H9 (cell line): ENCODE results near the gene SIK2. TPM values are rescaled to one million over a fixed set of nuclear protein-coding genes. Genes with fewer than 3 reads are reported as not detected.

Source experiments
- DNase-seq: peaks from one replicate; pipeline ENCODE4 v3.0.0-alpha.2; 2017
- H2AFZ ChIP-seq: one replicate; pipeline ENCODE4 v1.6.1; 2013; ENCODE audit warnings: mild to moderate bottlenecking, low read length, control low read depth, moderate library complexity
- H2AK5ac ChIP-seq: 2 replicates; pipeline ENCODE4 v1.6.1; 2013; ENCODE audit warnings: low read length, control low read depth, mixed read lengths; ENCODE audit not compliant: insufficient read length
- H2BK120ac ChIP-seq: one replicate; pipeline ENCODE4 v1.6.1; 2013; ENCODE audit warnings: low read depth, mild to moderate bottlenecking, low read length, control low read depth, inconsistent platforms; ENCODE audit not compliant: poor library complexity, severe bottlenecking
- H2BK12ac ChIP-seq: 2 replicates; pipeline ENCODE4 v1.6.1; 2013; ENCODE audit warnings: low read length, control low read depth, mixed read lengths, low read depth; ENCODE audit not compliant: insufficient read length
- H2BK15ac ChIP-seq: 2 replicates; pipeline ENCODE4 v1.6.1; 2013; ENCODE audit warnings: low read depth, low read length, control low read depth
- H2BK20ac ChIP-seq: one replicate; pipeline ENCODE4 v1.6.1; 2013; ENCODE audit warnings: low read depth, mild to moderate bottlenecking, low read length, control low read depth, inconsistent platforms; ENCODE audit not compliant: poor library complexity, severe bottlenecking
- H2BK5ac ChIP-seq: 2 replicates; pipeline ENCODE4 v1.6.1; 2013; ENCODE audit warnings: low read length, control low read depth, mixed read lengths; ENCODE audit not compliant: insufficient read length
- H3K14ac ChIP-seq: 2 replicates; pipeline ENCODE4 v1.6.1; 2013; ENCODE audit warnings: low read length, control low read depth; ENCODE audit not compliant: insufficient read depth
- H3K18ac ChIP-seq: 2 replicates; pipeline ENCODE4 v1.6.1; 2013; ENCODE audit warnings: low read depth, mild to moderate bottlenecking, mixed read lengths, low read length, control low read depth; ENCODE audit not compliant: insufficient read length
- H3K23ac ChIP-seq: 2 replicates; pipeline ENCODE4 v1.6.1; 2013; ENCODE audit warnings: low read length, control low read depth, mixed read lengths, low read depth; ENCODE audit not compliant: insufficient read length
- H3K23me2 ChIP-seq: 2 replicates; pipeline ENCODE4 v1.6.1; 2013; ENCODE audit warnings: low read depth, mild to moderate bottlenecking, mixed read lengths, low read length, control low read depth; ENCODE audit not compliant: insufficient read length, poor library complexity, severe bottlenecking
- H3K27ac ChIP-seq: 2 replicates; pipeline ENCODE4 v1.5.1; 2013; ENCODE audit warnings: low read length, control low read depth, mixed read lengths, low read depth; ENCODE audit not compliant: insufficient read length
- H3K27me3 ChIP-seq: 2 replicates; pipeline ENCODE4 v1.6.1; 2013; ENCODE audit warnings: low read length, control low read depth, inconsistent platforms; ENCODE audit not compliant: insufficient read depth
- H3K4ac ChIP-seq: 2 replicates; pipeline ENCODE4 v1.6.1; 2013; ENCODE audit warnings: low read depth, mild to moderate bottlenecking, control low read depth, inconsistent platforms, low read length, moderate library complexity
- H3K4me1 ChIP-seq: 2 replicates; pipeline ENCODE4 v1.6.1; 2013; ENCODE audit warnings: low read length, control low read depth, inconsistent platforms; ENCODE audit not compliant: insufficient read depth
- H3K4me2 ChIP-seq: 2 replicates; pipeline ENCODE4 v1.6.1; 2013; ENCODE audit warnings: low read length, control low read depth, mixed read lengths; ENCODE audit not compliant: insufficient read length, insufficient read depth
- H3K56ac ChIP-seq: 2 replicates; pipeline ENCODE4 v1.6.1; 2013; ENCODE audit warnings: low read depth, mild to moderate bottlenecking, mixed read lengths, low read length, control low read depth; ENCODE audit not compliant: insufficient read length
- H3K79me1 ChIP-seq: 2 replicates; pipeline ENCODE4 v1.6.1; 2013; ENCODE audit warnings: low read depth, mild to moderate bottlenecking, moderate library complexity, low read length, control low read depth, inconsistent platforms; ENCODE audit not compliant: insufficient read depth, poor library complexity, severe bottlenecking
- H3K79me2 ChIP-seq: 2 replicates; pipeline ENCODE4 v1.6.1; 2013; ENCODE audit warnings: low read length, control low read depth, inconsistent platforms; ENCODE audit not compliant: insufficient read depth
- H3K9ac ChIP-seq: 2 replicates; pipeline ENCODE4 v1.6.1; 2013; ENCODE audit warnings: low read length, control low read depth, mixed read lengths; ENCODE audit not compliant: insufficient read length; ENCODE audit errors: extremely low read depth
- H3K9me3 ChIP-seq: one replicate; pipeline ENCODE4 v1.6.1; 2013; ENCODE audit warnings: low read depth, low read length, inconsistent platforms; ENCODE audit not compliant: control insufficient read depth
- H3T11ph ChIP-seq: one replicate; pipeline ENCODE4 v1.6.1; 2013; ENCODE audit warnings: mild to moderate bottlenecking, low read length, control low read depth, inconsistent platforms
- H4K20me1 ChIP-seq: one replicate; pipeline ENCODE4 v1.6.1; 2013; ENCODE audit not compliant: control insufficient read depth, insufficient read length, insufficient read depth
- H4K5ac ChIP-seq: 2 replicates; pipeline ENCODE4 v1.6.1; 2013; ENCODE audit warnings: low read depth, mild to moderate bottlenecking, mixed read lengths, low read length, control low read depth; ENCODE audit not compliant: insufficient read length
- H4K8ac ChIP-seq: replicated peaks from 2 replicates; pipeline ENCODE4 v1.6.1; 2013; ENCODE audit warnings: low read length, control low read depth, mixed read lengths, low read depth; ENCODE audit not compliant: insufficient read length
- H4K91ac ChIP-seq: 2 replicates; pipeline ENCODE4 v1.6.1; 2013; ENCODE audit warnings: low read depth, mild to moderate bottlenecking, moderate library complexity, mixed read lengths, low read length, control low read depth; ENCODE audit not compliant: insufficient read length
- H3K27ac Mint-ChIP-seq, 3 experiments: 2 replicates in 2 of 3; 3 replicates in 1 of 3; pipeline ENCODE4 v1.8.0; 2020 to 2021; ENCODE audit warnings: mixed read lengths in 3 of 3, mild to moderate bottlenecking in 1 of 3, moderate library complexity in 1 of 3
- H3K27me3 Mint-ChIP-seq: 2 replicates; pipeline ENCODE4 v1.8.0; 2021; ENCODE audit warnings: low read depth, mild to moderate bottlenecking, moderate library complexity, mixed read lengths
- H3K36me3 Mint-ChIP-seq, 3 experiments: 2 replicates in 2 of 3; 3 replicates in 1 of 3; pipeline ENCODE4 v1.8.0; 2020 to 2021; ENCODE audit warnings: low read depth in 3 of 3, mixed read lengths in 3 of 3; ENCODE audit not compliant: insufficient read depth in 1 of 3
- H3K4me1 Mint-ChIP-seq, 2 experiments: 2 replicates each; pipeline ENCODE4 v1.8.0; 2020; ENCODE audit warnings: mixed read lengths in 2 of 2
- H3K4me3 Mint-ChIP-seq, 2 experiments: 2 replicates in 1 of 2; 3 replicates in 1 of 2; pipeline ENCODE4 v1.8.0; 2020 to 2021; ENCODE audit warnings: mild to moderate bottlenecking in 2 of 2, mixed read lengths in 2 of 2, moderate library complexity in 1 of 2
- H3K9me3 Mint-ChIP-seq, 2 experiments: 2 replicates in 1 of 2; 3 replicates in 1 of 2; pipeline ENCODE4 v1.8.0; 2020; ENCODE audit warnings: mild to moderate bottlenecking in 2 of 2, mixed read lengths in 2 of 2, moderate library complexity in 1 of 2
- CTCF ChIP-seq: fragments of 200-600 bp; sonication (generic); conservative IDR thresholded peaks from 3 replicates; pipeline ENCODE4 v1.8.0; 2021; ENCODE audit warnings: antibody characterized with exemption, mild to moderate bottlenecking
- WGBS: extraction: QIAGEN DNeasy Blood & Tissue Kit; methylation state at CpG from one replicate; pipeline ENCODE4 v1.1.7; 2013; ENCODE audit warnings: missing lambda C conversion rate, low lambda C conversion rate, mixed read lengths; ENCODE audit not compliant: insufficient read length; ENCODE audit errors: extremely low coverage; 5-methylcytosine and 5-hydroxymethylcytosine counted together
- total RNA-seq: library from RNA; stranded (reverse); gene quantifications from 2 replicates; pipeline ENCODE4 v1.2.1, GENCODE V29; 2021

Gene SIK2
- total RNA-seq, 1 experiment from 2014 or later: 7.5 TPM

GRCh38 chr11:111736181-111736590, 133.9 kb downstream of the SIK2 start:
- H3K56ac ChIP-seq: no peak overlapping the region
- H2BK120ac ChIP-seq: no peak overlapping the region
- Mint-ChIP-seq H3K27ac (peak overlapping the region in 2 of 3 experiments; percentile 36 to 88; a peak in 3 of 7 replicates), H3K9me3 (no peaks in the 10 kb centered on the region), H3K4me3 (no peak overlapping the region), H3K36me3 (peaks cover 4 to 27% (median 12%) of the 10 kb centered on the region in 3 experiments; a peak in 5 of 7 replicates), H3K27me3 (no peaks in the 10 kb centered on the region; the same call in 1 of the 2 replicates), H3K4me1 (peaks cover 20 to 48% of the 10 kb centered on the region in 2 experiments)
- no peak overlapping the region for H3K4ac ChIP-seq
- H2BK12ac ChIP-seq: no peak overlapping the region
- H3K4me1 ChIP-seq: no peaks in the 10 kb centered on the region
- no peak overlapping the region for H4K8ac ChIP-seq
- H3K4me2 ChIP-seq: no peak overlapping the region
- no peak for TF ChIP-seq CTCF
- H3K23me2 ChIP-seq: no peaks in the 10 kb centered on the region
- no peaks in the 10 kb centered on the region for H3K9me3 ChIP-seq
- H4K20me1 ChIP-seq: no peaks in the 10 kb centered on the region
- H4K5ac ChIP-seq: no peak overlapping the region
- no peaks in the 10 kb centered on the region for H3K79me2 ChIP-seq
- H3K27me3 ChIP-seq: no peaks in the 10 kb centered on the region
- H3K79me1 ChIP-seq: no peaks in the 10 kb centered on the region
- no peak overlapping the region for H3K23ac ChIP-seq
- no peak overlapping the region for H2BK20ac ChIP-seq
- H2BK5ac ChIP-seq: no peak overlapping the region
- H2AK5ac ChIP-seq: no peak overlapping the region
- H3K14ac ChIP-seq: no peak overlapping the region
- H2BK15ac ChIP-seq: no peak overlapping the region
- DNase-seq: no peak
- WGBS: no CpG with 5 or more reads among the region's 11 CpGs
- H2AFZ ChIP-seq: no peak overlapping the region
- H3K27ac ChIP-seq: no peak overlapping the region
- no peak overlapping the region for H3T11ph ChIP-seq
- no peak overlapping the region for H3K9ac ChIP-seq
- H3K18ac ChIP-seq: no peak overlapping the region
- H4K91ac ChIP-seq: no peak overlapping the region
